GM12892 (cell line): ENCODE data around the gene KIAA1328.

Experiments
- POLR2A ChIP-seq: IDR thresholded peaks from 2 replicates; pipeline ENCODE4 v1.6.1; 2011; ENCODE audit warnings: low read depth, low read length, control low read depth
- POLR2AphosphoS5 ChIP-seq: IDR thresholded peaks from 2 replicates; pipeline ENCODE4 v1.6.1; 2011; ENCODE audit warnings: low read depth, low read length, control low read depth
- TAF1 ChIP-seq: IDR thresholded peaks from 2 replicates; pipeline ENCODE4 v1.6.1; 2011; ENCODE audit warnings: low read depth, mild to moderate bottlenecking, control low read depth, low read length, borderline replicate concordance

DNA sequence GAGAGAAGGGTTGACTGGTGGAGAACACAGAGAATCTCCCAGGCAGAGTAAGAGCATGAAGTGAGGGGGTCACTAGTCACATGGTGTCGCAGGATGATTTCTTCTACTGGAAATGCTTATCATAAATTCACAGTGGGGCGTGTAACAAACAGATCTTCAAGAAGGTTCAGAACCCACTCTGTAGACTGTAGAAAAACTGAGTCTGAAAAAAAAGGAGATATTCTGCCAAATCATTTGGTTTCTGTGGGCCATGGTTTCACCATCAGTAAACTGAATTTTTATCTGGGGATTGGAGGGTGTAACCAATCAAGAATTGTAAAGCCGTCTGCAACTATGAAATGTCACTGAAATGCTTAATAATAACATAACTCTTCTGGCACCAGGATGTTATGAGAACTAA, 15.1 kb upstream of the KIAA1328 start:
- TF ChIP-seq POLR2A = no peak
- no peak for TF ChIP-seq TAF1
- TF ChIP-seq POLR2AphosphoS5 = no peak
